Subcutaneous abdominal adipose tissue (tissue), 5 donors: Measurements from ENCODE around the gene ZNF648.
"Not testable (repeated sequence)": the region's sequence is repeated elsewhere in the genome, so short reads cannot be mapped to it uniquely, and the experiment has no call there.

ENCODE experiments used
- H3K27ac ChIP-seq: one replicate; pipeline ENCODE4 v1.7.0; 2013; ENCODE audit warnings: low read depth, mild to moderate bottlenecking, inconsistent platforms, low read length, moderate library complexity
- H3K27me3 ChIP-seq, 5 donors: one replicate each; pipeline ENCODE4 v1.7.0; 2013; ENCODE audit warnings: low read length in 5 of 5, inconsistent platforms in 1 of 5; ENCODE audit not compliant: control insufficient read depth in 5 of 5, insufficient read depth in 4 of 5
- H3K36me3 ChIP-seq, 5 donors: one replicate each; pipeline ENCODE4 v1.7.0; 2013; ENCODE audit warnings: low read length in 5 of 5; ENCODE audit not compliant: control insufficient read depth in 5 of 5, insufficient read depth in 5 of 5
- H3K4me1 ChIP-seq, 5 donors: one replicate each; pipeline ENCODE4 v1.7.0; 2013; ENCODE audit warnings: low read length in 5 of 5, mild to moderate bottlenecking in 3 of 5, moderate library complexity in 1 of 5; ENCODE audit not compliant: control insufficient read depth in 5 of 5, insufficient read depth in 5 of 5
- H3K4me3 ChIP-seq, 5 donors: one replicate each; pipeline ENCODE4 v1.7.0; 2013; ENCODE audit warnings: low read length in 5 of 5, low read depth in 1 of 5
- H3K9ac ChIP-seq, 5 donors: one replicate each; pipeline ENCODE4 v1.7.0; 2013; ENCODE audit warnings: low read length in 5 of 5, mild to moderate bottlenecking in 4 of 5, moderate library complexity in 3 of 5
- H3K9me3 ChIP-seq, 5 donors: one replicate each; pipeline ENCODE4 v1.7.0; 2013; ENCODE audit warnings: low read length in 5 of 5; ENCODE audit not compliant: control insufficient read depth in 5 of 5
- donor health status: healthy.
- donor health status: healthy.
- donor health status: healthy.
- donor health status: healthy.
- donor health status: healthy.

Gene ZNF648

GRCh38 chr1:182056601-182057366, 4.7 kb downstream of the ZNF648 start:
- Histone ChIP-seq H3K36me3 (no peaks in the 10 kb centered on the region), H3K9ac (no peak overlapping the region), H3K9me3 (no peaks in the 10 kb centered on the region), H3K27ac (no peak overlapping the region), H3K27me3 (peaks cover 22 to 35% (median 31%) of the 10 kb centered on the region in 5 donors), H3K4me3 (no peak overlapping the region), H3K4me1 (peaks cover 0 to 4% (median 0%) of the 10 kb centered on the region in 5 donors)

GRCh38 chr1:182054698-182055326, 6.7 kb downstream of the ZNF648 start:
- H3K36me3 ChIP-seq, result no peaks in the 10 kb centered on the region
- no peaks in the 10 kb centered on the region for H3K9me3 ChIP-seq
- no peak overlapping the region for H3K4me3 ChIP-seq
- H3K27me3 ChIP-seq, result peaks cover 22 to 26% (median 24%) of the 10 kb centered on the region in 5 donors
- H3K9ac ChIP-seq, result no peak overlapping the region
- H3K27ac ChIP-seq, result no peak overlapping the region
- peaks cover 0 to 4% (median 0%) of the 10 kb centered on the region in 5 donors for H3K4me1 ChIP-seq

GRCh38 chr1:182052355-182052754, 9.2 kb downstream of the ZNF648 start:
- Histone ChIP-seq H3K9ac (no peak overlapping the region), H3K36me3 (no peaks in the 10 kb centered on the region), H3K4me1 (peaks cover 0 to 4% (median 0%) of the 10 kb centered on the region in 5 donors), H3K4me3 (no peak overlapping the region), H3K27ac (no peak overlapping the region), H3K27me3 (peaks cover 10 to 16% (median 12%) of the 10 kb centered on the region in 5 donors), H3K9me3 (no peaks in the 10 kb centered on the region)

- peaks cover 5 to 12% (median 10%) of the 10 kb centered on the region in 5 donors for H3K27me3 ChIP-seq
- no peaks in the 10 kb centered on the region for H3K9me3 ChIP-seq
- peaks cover 0 to 3% (median 0%) of the 10 kb centered on the region in 5 donors for H3K4me1 ChIP-seq
- no peak overlapping the region for H3K4me3 ChIP-seq
- H3K9ac ChIP-seq, result no peak overlapping the region
- no peaks in the 10 kb centered on the region for H3K36me3 ChIP-seq
- H3K27ac ChIP-seq, result no peak overlapping the region
Measured at GRCh38 chr1:182051938-182052337, 9.6 kb downstream of the ZNF648 start.

GRCh38 chr1:182050481-182051448, 10.7 kb downstream of the ZNF648 start:
- H3K4me3 ChIP-seq, result no peak overlapping the region
- no peaks in the 10 kb centered on the region for H3K27me3 ChIP-seq
- H3K9me3 ChIP-seq, result peaks cover 0 to 4% (median 0%) of the 10 kb centered on the region in 5 donors
- H3K4me1 ChIP-seq, result no peaks in the 10 kb centered on the region
- H3K36me3 ChIP-seq, result no peaks in the 10 kb centered on the region
- no peak overlapping the region for H3K27ac ChIP-seq
- no peak overlapping the region for H3K9ac ChIP-seq

GRCh38 chr1:182048562-182048961, 12.9 kb downstream of the ZNF648 start:
- Histone ChIP-seq H3K27me3 (no peaks in the 10 kb centered on the region), H3K27ac (no peak overlapping the region), H3K4me3 (no peak overlapping the region), H3K36me3 (no peaks in the 10 kb centered on the region), H3K4me1 (no peaks in the 10 kb centered on the region), H3K9me3 (peaks cover 0 to 4% (median 0%) of the 10 kb centered on the region in 5 donors), H3K9ac (no peak overlapping the region)

DNA sequence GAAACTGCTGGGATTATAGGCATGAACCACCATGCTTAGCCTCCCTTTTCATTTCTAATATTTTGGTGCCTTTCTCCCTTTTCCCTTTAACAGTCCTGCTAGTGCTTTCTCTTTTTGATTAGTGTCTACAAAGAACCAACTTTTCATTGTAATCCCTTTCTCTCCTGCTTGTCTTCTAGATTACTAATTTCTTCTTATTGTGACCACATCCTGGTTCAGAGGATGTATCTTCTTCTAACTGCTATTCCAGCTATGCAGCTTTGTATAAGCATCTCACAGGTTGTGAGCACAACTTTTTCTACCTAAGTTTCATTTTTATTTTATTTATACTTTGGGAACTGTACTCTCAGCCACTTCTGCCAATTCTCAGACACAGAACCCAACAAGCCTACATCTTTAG, 14.7 kb downstream of the ZNF648 start:
- H3K27ac ChIP-seq, result no peak overlapping the region
- no peaks in the 10 kb centered on the region for H3K36me3 ChIP-seq
- H3K9ac ChIP-seq, result no peak overlapping the region
- H3K4me3 ChIP-seq, result no peak overlapping the region
- H3K27me3 ChIP-seq, result no peaks in the 10 kb centered on the region
- H3K4me1 ChIP-seq, result no peaks in the 10 kb centered on the region
- peaks cover 0 to 4% (median 0%) of the 10 kb centered on the region in 5 donors for H3K9me3 ChIP-seq

DNA sequence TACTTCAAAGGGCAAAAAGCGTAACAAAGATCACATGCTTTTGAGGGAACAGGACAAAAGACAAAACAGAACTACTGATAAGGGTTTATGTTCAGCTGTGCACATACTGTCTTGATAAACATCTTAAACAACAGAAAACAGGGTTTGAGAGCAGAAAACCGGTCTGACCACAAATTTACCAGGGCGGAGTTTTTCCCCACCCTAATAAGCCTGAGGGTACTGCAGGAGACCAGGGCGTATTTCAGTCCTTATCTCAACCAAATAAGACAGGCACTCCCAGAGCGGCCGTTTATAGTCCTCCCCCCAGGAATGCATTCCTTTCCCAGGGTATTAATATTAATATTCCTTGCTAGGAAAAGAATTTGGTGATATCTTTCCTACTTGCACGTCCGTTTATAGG, 16.0 kb downstream of the ZNF648 start:
- not testable (repeated sequence) for H3K4me3 ChIP-seq, H3K27me3 ChIP-seq, H3K27ac ChIP-seq, H3K9ac ChIP-seq, H3K9me3 ChIP-seq, H3K36me3 ChIP-seq, H3K4me1 ChIP-seq

- Histone ChIP-seq H3K9me3 (peaks cover 2 to 8% (median 5%) of the 10 kb centered on the region in 5 donors), H3K4me1 (no peaks in the 10 kb centered on the region), H3K9ac (no peak overlapping the region), H3K27me3 (no peaks in the 10 kb centered on the region), H3K27ac (no peak overlapping the region), H3K4me3 (no peak overlapping the region), H3K36me3 (no peaks in the 10 kb centered on the region)
Measured at GRCh38 chr1:182041615-182042014, 19.9 kb downstream of the ZNF648 start.
